ENCODE data around the gene C12orf76.
"Not testable (repeated sequence)": the region's sequence is repeated elsewhere in the genome, so short reads cannot be mapped to it uniquely, and the experiment has no call there.

C12orf76 gene, protein sequence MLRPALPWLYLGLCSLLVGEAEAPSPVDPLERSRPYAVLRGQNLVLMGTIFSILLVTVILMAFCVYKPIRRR

DNA sequence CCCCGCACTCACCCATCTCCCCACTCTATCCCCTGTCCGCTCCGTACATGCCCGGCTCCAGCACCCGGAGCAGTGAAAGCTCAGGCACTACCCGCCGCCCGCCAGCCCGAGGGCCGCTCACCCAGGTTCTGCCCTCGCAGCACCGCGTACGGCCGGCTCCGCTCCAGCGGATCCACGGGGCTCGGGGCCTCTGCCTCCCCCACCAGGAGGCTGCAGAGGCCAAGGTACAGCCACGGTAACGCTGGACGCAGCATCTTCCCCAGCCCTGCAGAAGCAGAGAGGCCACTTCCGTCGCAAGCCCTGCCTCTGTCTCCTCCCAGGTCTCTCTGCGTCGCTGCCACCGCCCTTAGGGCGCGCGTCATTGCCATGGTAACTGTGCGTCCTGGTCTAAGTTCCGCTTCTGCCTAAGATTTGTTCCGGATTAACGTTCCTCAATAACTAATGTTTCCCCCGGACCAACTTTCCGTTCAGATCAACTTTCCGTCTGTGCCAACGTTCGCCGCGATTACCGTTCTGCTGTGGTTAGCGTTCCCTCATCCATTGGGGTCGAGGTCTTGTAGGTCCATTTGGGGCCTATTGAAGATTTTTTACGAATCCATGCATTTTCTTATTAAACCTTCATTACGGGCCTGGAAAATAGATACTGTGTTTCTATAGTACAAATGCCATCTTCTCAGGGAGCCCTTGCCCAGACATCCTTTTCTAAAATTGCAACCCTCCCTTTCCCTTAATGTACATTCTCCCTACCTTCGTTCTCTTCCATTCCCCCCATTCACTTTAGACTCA lies at the start of gene C12orf76:
Gene C12orf76, minus strand, starts transcription at position 281 of the 786 bp plus-strand sequence. Its CDS starts 27 bp downstream, at position 254.
- peak within 1 kb of the TSS; percentile 71 for H3K27ac ChIP-seq
- TF ChIP-seq, protein P1, sequence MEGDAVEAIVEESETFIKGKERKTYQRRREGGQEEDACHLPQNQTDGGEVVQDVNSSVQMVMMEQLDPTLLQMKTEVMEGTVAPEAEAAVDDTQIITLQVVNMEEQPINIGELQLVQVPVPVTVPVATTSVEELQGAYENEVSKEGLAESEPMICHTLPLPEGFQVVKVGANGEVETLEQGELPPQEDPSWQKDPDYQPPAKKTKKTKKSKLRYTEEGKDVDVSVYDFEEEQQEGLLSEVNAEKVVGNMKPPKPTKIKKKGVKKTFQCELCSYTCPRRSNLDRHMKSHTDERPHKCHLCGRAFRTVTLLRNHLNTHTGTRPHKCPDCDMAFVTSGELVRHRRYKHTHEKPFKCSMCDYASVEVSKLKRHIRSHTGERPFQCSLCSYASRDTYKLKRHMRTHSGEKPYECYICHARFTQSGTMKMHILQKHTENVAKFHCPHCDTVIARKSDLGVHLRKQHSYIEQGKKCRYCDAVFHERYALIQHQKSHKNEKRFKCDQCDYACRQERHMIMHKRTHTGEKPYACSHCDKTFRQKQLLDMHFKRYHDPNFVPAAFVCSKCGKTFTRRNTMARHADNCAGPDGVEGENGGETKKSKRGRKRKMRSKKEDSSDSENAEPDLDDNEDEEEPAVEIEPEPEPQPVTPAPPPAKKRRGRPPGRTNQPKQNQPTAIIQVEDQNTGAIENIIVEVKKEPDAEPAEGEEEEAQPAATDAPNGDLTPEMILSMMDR (conservative IDR thresholded peaks at IDR 0.05): no peak
- TF ChIP-seq ZFX (IDR thresholded peaks at IDR 0.05): peak; percentile 38

DNA sequence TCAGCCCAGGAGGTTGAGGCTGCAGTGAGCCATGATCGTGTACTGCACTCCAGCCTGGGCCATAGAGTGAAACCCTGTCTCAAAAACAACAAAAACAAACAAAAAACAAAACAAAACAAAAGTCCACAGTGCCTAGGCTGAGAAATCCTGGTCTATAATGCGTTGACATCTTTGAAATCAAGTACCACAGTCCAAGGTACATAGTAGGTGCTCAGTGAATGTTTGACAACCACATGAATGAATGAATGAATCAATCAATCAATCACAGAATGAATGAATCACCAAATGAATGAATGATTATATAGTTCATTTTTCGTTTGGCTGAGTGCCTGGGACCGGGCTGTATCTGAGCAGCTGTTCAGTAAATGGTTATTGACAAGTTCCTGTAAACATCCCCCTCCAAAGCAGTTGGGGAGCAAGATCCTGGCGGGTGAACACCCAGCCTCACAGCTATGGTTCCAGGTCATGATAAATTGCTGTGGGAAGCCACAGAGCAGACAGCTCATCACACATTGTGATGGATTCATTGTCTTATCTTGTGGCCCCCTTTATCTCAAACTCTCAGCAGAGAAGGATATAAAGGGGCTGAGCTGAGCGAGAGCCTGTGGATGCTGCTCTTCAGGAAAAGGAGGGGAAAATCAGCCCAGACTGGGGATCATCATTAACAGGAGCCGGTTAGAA lies 45.4 kb upstream of the C12orf76 start:
- no peak overlapping the region for H3K27ac ChIP-seq
- no peak for TF ChIP-seq ZFX (IDR thresholded peaks at IDR 0.05)
- TF ChIP-seq, protein P1 (conservative IDR thresholded peaks at IDR 0.05): no peak

DNA sequence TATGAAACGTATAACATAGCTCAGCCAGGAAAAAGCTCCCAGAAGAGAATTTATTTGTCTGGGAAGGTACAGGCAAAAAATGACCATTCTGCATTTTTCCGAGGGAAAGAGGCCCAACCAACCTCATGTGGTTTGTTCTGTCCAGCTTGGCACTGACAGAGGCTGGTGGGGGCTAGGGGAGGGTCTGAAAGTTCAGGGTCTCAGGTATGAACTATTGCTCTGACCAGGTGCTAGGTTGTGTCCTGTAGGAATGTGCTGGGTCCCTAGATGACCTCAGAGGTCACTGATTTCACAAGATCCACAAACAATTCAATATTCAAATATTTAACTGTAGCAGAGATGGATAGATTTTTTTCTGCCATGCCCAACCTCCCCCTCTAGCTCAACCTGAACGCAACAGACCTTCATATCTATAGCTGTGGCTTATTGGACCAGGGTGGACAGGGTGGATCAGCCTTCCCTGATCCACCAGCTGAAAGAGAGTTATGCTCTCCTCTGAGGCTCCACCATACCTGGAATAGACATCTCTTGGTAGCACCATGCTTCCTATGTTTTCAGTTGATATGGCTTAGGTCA lies 42.9 kb upstream of the C12orf76 start:
- H3K27ac ChIP-seq: no peak overlapping the region
- TF ChIP-seq, protein P1 (conservative IDR thresholded peaks at IDR 0.05): no peak
- no peak for TF ChIP-seq ZFX (IDR thresholded peaks at IDR 0.05)

DNA sequence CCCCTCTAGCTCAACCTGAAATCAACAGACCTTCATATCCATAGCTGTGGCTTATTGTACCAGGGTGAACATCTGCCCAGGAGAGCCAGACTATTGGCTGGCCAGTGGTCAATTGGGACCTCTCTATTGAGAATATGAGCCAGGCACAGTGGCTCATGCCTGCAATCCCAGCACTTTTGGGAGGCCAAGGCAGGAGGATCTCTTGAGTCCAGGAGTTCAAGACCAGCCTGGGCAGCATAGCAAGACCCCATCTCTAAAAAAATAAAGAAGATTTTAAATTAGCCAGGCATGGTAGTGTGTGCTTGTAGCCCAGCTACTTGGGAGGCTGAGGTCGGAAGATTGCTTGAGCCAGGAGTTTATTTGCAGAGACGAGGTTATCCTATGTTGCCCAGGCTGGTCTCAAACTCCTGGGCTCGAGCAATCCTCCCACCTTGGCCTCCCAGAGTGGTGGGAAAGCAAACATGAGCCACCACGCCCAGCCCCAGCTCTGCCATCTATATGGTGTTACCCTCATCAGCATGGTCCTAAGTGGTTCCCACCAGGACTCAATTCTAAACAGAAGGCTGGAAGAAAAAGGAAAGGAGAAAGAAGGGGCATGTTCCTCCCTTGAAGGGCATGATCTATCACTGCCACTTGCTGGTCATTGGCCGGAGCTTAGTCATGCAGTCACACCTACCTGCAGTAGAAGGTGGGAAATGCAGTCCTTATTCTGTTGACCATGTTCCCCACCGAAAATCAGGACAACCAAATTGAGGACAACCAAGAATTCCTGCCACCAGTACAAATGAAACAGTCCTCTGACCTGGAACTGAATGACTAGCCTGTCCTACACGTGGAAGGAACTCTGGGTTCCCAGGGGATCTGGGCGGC lies 42.2 kb upstream of the C12orf76 start:
- no peak for TF ChIP-seq ZFX (IDR thresholded peaks at IDR 0.05)
- TF ChIP-seq, protein P1 (conservative IDR thresholded peaks at IDR 0.05): no peak

DNA sequence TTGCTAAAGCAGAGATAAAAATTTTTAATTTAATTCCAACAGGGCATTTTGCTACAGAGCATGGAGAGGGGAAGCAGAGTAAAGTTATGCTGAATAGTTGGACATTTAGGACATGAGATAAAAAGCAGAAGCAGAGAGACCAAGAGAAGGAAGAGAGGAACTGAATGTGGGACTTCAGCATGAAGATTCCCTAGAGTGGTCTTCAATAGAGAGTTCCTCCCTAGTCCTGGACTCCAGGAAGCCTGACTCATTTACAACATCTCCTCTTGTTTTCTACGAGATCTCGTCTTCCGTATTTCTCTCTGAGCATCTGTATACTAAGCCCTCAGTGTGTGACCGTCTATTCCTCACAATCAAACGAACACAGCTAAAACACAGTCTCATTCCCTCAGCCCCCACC lies 40.6 kb upstream of the C12orf76 start:
- H3K27ac ChIP-seq: no peak overlapping the region
- no peak for TF ChIP-seq ZFX (IDR thresholded peaks at IDR 0.05)
- TF ChIP-seq, protein P1 (conservative IDR thresholded peaks at IDR 0.05): no peak

More for the DNA sequence above, 42.2 kb upstream of the C12orf76 start:
- H3K27ac ChIP-seq: no peak overlapping the region

DNA sequence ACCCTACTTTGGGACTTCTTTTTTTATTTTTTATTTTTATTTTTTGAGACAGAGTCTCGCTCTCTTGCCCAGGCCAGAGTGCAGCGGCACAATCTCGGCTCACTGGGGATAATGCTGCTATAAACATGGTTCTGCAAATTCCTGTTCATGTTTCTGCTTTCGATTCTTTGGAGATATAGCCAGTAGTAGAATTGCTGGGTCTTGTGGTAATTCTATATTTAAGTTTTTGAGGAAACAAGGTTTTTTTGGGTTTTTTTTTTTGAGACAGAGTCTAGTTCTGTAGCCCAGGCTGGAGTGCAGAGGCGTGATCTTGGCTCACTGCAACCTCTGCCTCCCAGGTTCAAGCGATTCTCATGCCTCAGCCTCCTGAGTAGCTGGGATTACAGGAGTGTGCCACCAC lies 39.9 kb upstream of the C12orf76 start:
- H3K27ac ChIP-seq: not testable (repeated sequence)

DNA sequence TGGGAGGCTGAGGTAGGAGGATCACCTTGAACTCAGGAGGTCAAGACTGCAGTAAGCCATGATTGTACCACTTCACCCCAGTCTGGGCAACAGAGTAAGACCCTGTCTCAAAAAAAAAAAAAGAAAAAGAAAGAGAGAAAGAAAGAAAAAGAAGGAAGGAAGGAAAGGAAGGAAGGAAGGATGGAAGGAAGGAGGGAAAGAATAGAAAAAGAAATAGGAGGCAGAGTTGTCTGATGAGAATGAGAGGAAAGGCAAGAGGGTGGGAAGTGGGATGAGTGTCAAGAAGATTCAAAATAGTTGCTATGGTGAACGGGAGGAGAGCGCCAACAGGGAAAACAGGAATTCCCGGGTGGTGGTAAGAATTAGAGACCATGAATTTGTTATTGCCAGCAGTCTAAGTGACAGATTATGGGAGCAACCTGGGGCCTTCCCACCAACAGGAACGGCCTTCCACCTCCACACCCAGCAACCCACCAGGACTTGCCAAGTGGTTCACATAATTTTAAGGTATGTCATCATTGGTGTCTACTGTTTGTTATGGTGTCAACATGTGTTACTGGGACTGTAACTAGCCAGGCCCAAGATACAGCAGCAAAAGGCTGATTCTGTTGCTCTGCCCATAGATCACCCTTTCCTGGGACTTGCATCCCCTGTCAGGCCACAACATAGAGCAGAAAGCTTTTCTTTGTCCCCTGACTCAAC lies 36.1 kb upstream of the C12orf76 start:
- TF ChIP-seq ZFX (IDR thresholded peaks at IDR 0.05): no peak
- TF ChIP-seq, protein P1 (conservative IDR thresholded peaks at IDR 0.05): no peak
- no peak overlapping the region for H3K27ac ChIP-seq
